Measurements from ENCODE around the gene RARRES2. TPM values are rescaled to one million over a fixed set of nuclear protein-coding genes. Genes with fewer than 3 reads are reported as not detected.
"Not testable (repeated sequence)": the region's sequence is repeated elsewhere in the genome, so short reads cannot be mapped to it uniquely, and the experiment has no call there.

Gene RARRES2
- total RNA-seq, 1 experiment from 2014 or later: 24.8 TPM

GRCh38 chr7:150317748-150318444 lies 23.5 kb downstream of the RARRES2 start:
- DNase-seq (ENCODE audit: low read depth): peak; percentile 84

DNA sequence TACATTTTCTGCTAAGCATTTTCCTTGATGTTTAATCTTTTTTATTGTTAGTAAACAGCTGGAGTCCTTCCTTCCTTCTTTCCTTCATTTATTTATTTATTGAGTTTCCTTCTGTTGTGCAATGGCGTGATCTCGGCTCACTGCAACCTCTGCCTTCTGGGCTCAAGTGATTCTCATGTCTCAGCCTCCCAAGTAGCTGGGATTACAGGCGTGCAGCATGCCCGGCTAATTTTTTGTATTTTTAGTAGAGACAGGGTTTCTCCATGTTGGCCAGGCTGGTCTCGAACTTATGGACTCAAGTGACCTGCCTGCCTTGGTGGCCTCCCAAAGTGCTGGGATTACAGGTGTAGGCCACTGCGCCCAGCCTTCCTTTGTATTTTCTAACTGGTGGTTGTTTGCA lies 24.4 kb downstream of the RARRES2 start:
- not testable (repeated sequence) for DNase-seq (ENCODE audit: low read depth)

- no peak for DNase-seq (ENCODE audit: low read depth)
These were observed 26.7 kb downstream of the RARRES2 start for GRCh38 chr7:150314639-150315239.

- DNase-seq (ENCODE audit: low read depth): no peak
These were observed 27.6 kb downstream of the RARRES2 start for GRCh38 chr7:150313870-150314269.

DNA sequence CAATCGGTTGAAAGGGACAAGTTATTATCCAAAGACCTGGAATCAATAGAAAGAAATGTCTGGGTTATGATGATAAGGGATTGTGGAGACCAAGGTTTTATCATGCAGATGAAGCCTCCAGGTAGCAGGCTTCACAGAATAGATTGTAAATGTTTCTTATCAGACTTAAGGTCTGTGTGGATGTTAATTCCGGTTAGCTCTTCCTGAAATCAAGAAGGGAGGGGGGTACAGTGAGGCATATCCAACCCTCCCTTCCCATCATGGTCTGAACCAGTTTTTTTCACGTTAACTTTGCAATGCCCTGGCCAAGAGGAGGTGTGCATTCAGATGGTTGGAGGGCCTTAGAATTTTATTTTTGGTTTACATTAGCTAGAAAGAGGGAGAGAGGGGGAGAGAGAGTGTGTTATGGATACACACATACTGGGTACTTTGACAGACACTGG lies 28.0 kb downstream of the RARRES2 start:
- DNase-seq (ENCODE audit: low read depth): no peak

GRCh38 chr7:150312649-150313366 lies 28.6 kb downstream of the RARRES2 start:
- peak; percentile 89 for DNase-seq (ENCODE audit: low read depth)

- DNase-seq (ENCODE audit: low read depth): no peak
These were observed 29.7 kb downstream of the RARRES2 start for GRCh38 chr7:150311711-150312110.

- DNase-seq (ENCODE audit: low read depth): no peak
These were observed 30.3 kb downstream of the RARRES2 start for GRCh38 chr7:150311146-150311545.

GRCh38 chr7:150308575-150308974 lies 32.9 kb downstream of the RARRES2 start:
- no peak for DNase-seq (ENCODE audit: low read depth)

DNA sequence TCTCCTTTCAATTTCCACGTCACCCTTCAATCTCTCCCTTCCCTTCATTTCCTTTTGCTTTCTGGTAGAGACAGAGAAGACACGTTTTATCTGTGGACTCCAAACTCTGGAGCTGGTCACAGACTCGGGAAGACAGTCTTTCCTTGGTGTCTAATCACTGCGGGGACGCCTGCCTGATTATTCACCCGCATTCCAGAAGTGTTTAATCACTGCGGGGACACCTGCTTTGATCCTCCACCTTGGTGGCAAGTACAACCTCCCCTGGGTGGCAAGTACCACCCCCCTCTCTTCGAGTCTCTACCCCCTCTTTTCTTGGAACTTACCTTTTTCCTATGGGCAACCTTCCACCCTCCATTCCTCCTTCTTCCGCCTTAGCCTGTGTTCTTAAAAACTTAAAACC lies 33.5 kb downstream of the RARRES2 start:
- no peak for DNase-seq (ENCODE audit: low read depth)

DNA sequence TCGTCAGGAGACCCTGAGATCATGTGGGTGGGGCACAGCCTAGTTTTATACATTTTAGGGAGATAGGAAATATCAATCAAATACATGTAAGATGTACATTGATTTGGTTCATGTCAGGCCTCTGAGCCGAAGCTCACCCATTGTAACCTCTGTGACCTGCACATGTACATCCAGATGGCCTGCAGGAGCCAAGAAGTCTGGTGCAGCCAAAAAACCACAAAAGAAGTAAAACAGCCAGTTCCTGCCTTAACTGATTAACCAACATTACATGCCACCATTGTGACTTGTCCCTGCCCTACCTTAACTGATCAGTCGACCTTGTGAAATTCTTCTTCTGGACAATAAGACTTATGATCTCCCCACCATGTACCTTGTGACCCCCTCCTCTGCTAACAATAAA lies 34.3 kb downstream of the RARRES2 start:
- DNase-seq (ENCODE audit: low read depth): no peak

DNA sequence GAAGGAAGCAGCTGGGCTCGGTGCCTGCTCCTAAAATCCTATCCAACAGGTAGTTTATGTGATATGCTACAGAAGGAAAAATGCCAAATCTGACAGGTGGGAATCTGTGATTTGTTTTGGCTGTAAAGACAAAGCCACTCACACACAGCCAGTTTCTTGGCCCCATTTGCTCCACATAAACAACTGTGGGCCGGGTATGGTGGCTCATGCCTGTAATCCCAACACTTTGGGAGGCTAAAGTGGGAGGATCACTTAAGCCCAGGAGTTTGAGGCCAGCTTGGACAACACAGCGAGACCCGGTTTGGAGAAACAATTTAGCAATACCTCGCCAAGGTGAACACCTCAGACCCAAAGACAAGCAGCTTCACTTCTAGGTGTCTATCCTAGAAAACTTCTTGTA lies 35.1 kb downstream of the RARRES2 start:
- DNase-seq (ENCODE audit: low read depth): not testable (repeated sequence)

- DNase-seq (ENCODE audit: low read depth): not testable (repeated sequence)
These were observed 35.5 kb downstream of the RARRES2 start for GRCh38 chr7:150305903-150306284.

DNA sequence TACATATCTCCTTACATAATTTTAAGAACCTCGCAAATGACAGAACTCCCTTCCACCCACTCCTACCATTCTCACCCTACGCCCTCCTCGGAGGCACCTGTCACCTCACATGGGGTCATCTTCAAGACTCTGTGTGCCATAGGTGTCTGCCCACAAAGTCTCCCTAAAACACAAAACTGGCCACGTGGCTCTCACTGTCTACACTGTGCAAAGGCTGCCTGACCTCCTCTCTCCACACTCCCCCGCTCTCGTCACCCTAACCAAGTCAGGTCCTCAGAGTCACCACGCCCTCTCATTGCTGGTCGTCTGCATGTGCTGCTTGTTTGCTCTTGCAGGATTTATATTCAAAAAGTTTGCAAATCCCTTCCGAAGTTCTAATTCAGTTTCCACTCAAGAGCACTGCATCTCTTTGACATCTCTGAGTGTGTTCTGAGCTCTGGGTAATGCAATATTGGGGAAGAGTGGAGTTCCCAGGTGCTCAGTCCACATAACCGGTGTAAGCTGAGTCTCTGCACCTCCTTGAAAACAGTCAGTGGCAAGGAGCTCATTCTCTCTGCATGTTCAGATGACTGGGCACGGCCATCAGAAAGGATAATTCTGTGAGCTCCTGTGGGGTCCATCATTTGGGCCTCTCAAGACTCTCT lies 36.0 kb downstream of the RARRES2 start:
- DNase-seq (ENCODE audit: low read depth): not testable (repeated sequence)

DNA sequence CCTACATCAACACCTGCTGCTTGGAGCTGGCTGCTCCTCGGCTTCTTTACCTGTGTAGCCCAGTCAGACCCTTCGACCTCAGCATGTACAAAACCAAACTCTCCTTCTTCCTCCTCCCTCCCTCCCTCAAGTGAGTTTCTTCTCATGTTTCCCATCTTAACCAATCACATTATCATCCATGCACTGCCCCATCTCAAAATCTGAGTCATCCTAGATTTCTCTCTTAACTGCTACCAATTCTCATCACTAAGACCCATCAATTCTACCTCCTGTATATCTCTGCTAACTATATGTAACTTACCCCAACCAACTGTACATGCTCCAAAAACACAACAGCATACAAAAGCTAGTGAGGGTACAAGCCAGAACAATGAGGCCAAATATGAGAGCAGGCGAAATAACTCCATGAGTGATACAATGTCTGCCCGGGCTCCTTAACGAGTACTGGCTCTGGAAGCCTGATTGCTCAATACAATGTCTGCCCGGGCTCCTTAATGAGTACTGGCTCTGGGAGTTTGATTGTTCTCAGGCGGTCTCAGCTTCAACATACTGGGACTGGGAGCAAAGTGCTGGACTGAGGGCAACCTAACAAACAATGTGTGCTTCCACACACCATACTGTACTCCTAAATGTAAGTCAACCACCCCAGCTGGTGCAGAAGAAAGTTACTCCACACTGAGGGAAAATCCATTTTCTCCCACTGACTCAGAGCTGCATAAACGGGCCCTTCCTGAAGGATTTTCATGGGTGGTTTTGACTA lies 36.8 kb downstream of the RARRES2 start:
- DNase-seq (ENCODE audit: low read depth): not testable (repeated sequence)

DNA sequence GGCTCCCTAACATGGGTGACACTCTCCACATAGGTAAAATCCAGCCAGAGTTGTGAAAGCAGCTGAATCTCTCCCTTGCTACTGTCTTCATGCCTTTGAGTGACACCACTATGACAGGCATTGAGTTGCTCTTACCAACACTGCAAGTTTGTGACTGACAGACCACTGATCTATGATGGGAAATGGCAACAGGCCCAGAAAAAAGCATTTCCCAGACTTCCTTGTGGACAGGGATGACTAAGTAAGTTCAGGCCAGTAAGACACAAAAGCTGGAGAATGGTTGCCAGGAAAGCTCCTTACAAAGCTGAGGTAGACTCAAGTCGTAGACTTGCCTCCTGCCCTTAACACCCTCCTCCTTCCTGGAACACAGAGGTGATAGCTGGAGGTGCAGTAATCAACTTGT lies 38.5 kb downstream of the RARRES2 start:
- DNase-seq (ENCODE audit: low read depth): peak; percentile 64

- not testable (repeated sequence) for DNase-seq (ENCODE audit: low read depth)
These were observed 43.5 kb downstream of the RARRES2 start for GRCh38 chr7:150297978-150298377.

- DNase-seq (ENCODE audit: low read depth): not testable (repeated sequence)
These were observed 44.6 kb downstream of the RARRES2 start for GRCh38 chr7:150296802-150297201.

DNA sequence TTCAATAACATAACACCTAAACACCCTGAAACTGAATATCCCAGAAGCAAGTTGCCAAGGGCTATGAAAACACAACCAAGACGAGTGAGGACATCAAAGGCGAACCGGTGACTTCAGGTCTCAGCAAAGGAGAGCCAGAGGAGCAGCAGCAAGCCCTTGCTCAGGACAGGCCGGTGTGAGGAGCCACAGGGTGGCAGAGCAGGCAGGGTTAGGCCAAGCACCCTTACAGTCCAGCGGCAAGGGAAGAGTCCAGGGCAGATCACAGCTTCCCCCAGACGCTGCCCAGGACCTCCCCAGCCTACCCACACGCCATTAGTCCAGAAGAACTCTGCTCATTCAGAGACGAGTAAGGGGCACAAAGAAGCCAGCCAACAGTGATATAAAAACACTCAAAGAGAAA lies 45.8 kb downstream of the RARRES2 start:
- DNase-seq (ENCODE audit: low read depth): not testable (repeated sequence)

GRCh38 chr7:150295027-150295426 lies 46.4 kb downstream of the RARRES2 start:
- not testable (repeated sequence) for DNase-seq (ENCODE audit: low read depth)

DNA sequence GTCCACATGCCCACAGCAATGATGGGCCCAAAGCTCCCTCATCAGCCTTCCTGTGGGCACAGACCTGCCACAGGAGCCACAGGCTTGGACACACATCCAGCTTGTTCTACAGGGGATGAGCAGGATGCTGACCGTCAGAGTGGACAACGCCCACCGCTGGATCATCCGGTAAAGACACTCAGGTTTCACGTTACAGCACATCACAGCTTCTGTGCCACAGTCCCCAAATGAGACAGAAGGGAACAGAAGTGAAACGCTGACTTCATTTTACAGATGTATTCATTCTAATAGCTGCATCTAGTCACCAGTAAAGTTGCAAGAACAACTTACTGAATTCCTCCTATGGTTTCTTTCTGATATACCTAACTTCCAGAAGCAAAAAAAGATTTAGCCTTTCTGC lies 51.1 kb downstream of the RARRES2 start:
- DNase-seq (ENCODE audit: low read depth): not testable (repeated sequence)

Measured in LHCN-M2 (cell line).